ENCODE measurements around the gene DSCAM. TPM values are rescaled to one million over a fixed set of nuclear protein-coding genes. Genes with fewer than 3 reads are reported as not detected.

DSCAM gene
- total RNA-seq, 4 donors from 2014 or later, result not detected

DNA sequence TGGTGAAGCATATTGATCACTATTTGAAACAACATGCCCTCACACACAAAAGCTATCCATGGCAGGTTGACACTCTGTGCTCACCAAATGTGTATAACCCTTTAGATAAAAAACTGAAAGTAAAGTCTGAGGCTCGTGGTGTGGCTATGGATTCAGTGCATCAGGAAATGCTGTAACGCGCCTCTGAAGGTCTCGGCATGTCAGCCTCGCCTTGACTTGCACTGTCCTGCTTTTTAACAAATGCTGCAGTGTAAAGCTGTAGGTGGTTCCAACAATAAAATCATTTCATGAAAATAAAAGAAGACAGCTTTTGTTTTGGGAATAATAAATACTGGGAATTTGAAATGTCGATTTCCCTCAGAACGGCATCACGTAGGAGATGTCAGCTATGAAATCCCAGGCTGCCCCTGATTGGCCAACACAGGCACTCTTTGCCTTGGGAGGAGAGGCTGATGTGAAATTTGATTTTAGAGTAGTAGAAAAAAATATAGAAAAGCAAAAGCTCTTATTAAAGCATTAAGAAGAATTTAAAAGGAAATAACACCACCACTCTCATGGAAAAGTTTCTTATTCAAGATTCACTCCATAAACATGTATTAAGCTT, 168.2 kb downstream of the DSCAM start:
- H3K36me3 ChIP-seq, result no peaks in the 10 kb centered on the region
- H3K27ac ChIP-seq, result no peak overlapping the region
- 57 to 70% methylated on average over 7 to 8 of the region's 8 CpGs for WGBS, 2 donors (ENCODE audit: low coverage in 1 of 2)
- TF ChIP-seq POLR2A (IDR thresholded peaks at IDR 0.05) (no peak), POLR2AphosphoS5 (IDR thresholded peaks at IDR 0.05) (no peak), EP300 (IDR thresholded peaks at IDR 0.05) (no peak)
- TF ChIP-seq, protein P1, sequence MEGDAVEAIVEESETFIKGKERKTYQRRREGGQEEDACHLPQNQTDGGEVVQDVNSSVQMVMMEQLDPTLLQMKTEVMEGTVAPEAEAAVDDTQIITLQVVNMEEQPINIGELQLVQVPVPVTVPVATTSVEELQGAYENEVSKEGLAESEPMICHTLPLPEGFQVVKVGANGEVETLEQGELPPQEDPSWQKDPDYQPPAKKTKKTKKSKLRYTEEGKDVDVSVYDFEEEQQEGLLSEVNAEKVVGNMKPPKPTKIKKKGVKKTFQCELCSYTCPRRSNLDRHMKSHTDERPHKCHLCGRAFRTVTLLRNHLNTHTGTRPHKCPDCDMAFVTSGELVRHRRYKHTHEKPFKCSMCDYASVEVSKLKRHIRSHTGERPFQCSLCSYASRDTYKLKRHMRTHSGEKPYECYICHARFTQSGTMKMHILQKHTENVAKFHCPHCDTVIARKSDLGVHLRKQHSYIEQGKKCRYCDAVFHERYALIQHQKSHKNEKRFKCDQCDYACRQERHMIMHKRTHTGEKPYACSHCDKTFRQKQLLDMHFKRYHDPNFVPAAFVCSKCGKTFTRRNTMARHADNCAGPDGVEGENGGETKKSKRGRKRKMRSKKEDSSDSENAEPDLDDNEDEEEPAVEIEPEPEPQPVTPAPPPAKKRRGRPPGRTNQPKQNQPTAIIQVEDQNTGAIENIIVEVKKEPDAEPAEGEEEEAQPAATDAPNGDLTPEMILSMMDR (IDR thresholded peaks at IDR 0.05), result no peak
- H3K4me3 ChIP-seq, result no peak overlapping the region
- H3K4me1 ChIP-seq, result no peaks in the 10 kb centered on the region
- no peaks in the 10 kb centered on the region for H3K9me3 ChIP-seq
- H3K27me3 ChIP-seq, result peaks cover 4% of the 10 kb centered on the region
- no peak for ATAC-seq

DNA sequence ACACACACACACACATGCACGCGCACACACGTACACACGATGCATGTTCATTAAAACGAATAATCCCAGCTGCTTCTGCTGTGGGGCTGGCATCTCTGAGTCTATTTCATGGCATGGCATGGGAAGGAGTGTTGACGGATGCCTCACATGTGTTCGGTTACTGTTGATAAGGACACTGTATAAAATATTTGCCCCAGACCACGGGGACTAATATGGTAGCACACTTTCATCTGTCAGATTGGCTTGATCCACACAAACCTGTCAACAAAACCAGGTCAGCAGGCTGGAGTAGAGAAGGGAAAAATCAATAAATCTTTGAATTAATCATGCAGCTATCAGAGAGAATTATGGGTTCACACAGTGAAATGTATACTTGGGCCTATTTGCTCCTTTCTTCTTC, 171.9 kb downstream of the DSCAM start:
- ATAC-seq, result no peak

DNA sequence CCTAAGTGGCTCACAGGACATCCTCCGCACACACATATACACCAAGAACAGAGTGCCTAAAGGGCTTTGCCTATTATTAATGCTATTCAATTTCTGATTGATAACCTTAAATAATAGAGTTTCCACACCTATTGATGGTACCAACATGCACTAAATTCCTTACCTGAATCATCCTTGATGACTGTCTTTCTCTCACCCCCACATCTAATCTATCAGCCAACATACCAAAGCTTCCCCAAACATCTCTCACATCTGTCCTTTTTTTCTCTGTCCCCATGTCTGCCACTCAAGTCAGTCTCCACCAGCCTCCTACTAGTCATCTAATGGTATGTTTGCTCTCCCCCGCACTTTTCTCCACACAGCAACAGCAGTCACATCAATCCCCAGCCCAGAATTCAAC, 174.4 kb downstream of the DSCAM start:
- Histone ChIP-seq H3K9me3 (no peaks in the 10 kb centered on the region), H3K27ac (no peak overlapping the region), H3K36me3 (no peaks in the 10 kb centered on the region), H3K27me3 (no peaks in the 10 kb centered on the region), H3K4me3 (no peak overlapping the region), H3K4me1 (no peaks in the 10 kb centered on the region)
- ATAC-seq, result no peak
- 47 to 88% methylated on average over 1 to 2 of the region's 2 CpGs for WGBS, 2 donors (ENCODE audit: low coverage in 1 of 2)
- no peak for TF ChIP-seq POLR2A (IDR thresholded peaks at IDR 0.05)
- no peak for TF ChIP-seq POLR2AphosphoS5 (IDR thresholded peaks at IDR 0.05)
- no peak for TF ChIP-seq EP300 (IDR thresholded peaks at IDR 0.05)
- TF ChIP-seq, protein P1 (IDR thresholded peaks at IDR 0.05), result no peak

More for the DNA sequence above, 171.9 kb downstream of the DSCAM start:
- no peaks in the 10 kb centered on the region for H3K36me3 ChIP-seq
- H3K27ac ChIP-seq, result no peak overlapping the region
- no peak overlapping the region for H3K4me3 ChIP-seq
- H3K4me1 ChIP-seq, result no peaks in the 10 kb centered on the region
- H3K9me3 ChIP-seq, result no peaks in the 10 kb centered on the region
- TF ChIP-seq POLR2AphosphoS5 (IDR thresholded peaks at IDR 0.05), result no peak
- no peak for TF ChIP-seq POLR2A (IDR thresholded peaks at IDR 0.05)
- TF ChIP-seq, protein P1 (IDR thresholded peaks at IDR 0.05), result no peak
- TF ChIP-seq EP300 (IDR thresholded peaks at IDR 0.05), result no peak
- 72% methylated on average over 6 of the region's 8 CpGs; no CpG with 5 or more reads in 1 of the 2 donors for WGBS, 2 donors (ENCODE audit: low coverage in 1 of 2)
- no peaks in the 10 kb centered on the region for H3K27me3 ChIP-seq

DNA sequence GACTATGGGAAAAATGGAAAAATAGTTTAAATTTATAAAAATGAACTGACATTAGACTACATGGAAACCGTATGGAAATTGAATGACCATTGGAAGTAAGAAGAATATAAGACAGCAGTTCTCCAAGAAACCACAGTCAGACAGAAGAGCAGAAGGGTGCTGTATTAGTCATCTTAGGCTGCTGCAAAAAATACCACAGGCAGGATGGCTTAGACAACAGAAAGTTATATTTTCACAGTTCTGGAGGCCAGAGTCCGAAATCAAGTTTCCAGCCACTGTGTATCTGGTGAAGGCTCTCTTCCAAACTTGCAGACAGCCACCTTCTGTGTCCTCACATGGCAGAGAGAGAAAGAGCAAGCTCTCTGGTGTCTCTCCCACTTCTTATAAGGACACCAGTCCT, 175.2 kb downstream of the DSCAM start:
- no peak overlapping the region for H3K4me3 ChIP-seq
- ATAC-seq, result no peak
- H3K27ac ChIP-seq, result no peak overlapping the region
- WGBS, 2 donors (ENCODE audit: low coverage in 1 of 2), result 74 to 81% methylated on average over 2 of the region's 2 CpGs
- no peak for TF ChIP-seq POLR2AphosphoS5 (IDR thresholded peaks at IDR 0.05)
- no peak for TF ChIP-seq POLR2A (IDR thresholded peaks at IDR 0.05)
- TF ChIP-seq, protein P1 (IDR thresholded peaks at IDR 0.05), result no peak
- no peak for TF ChIP-seq EP300 (IDR thresholded peaks at IDR 0.05)
- no peaks in the 10 kb centered on the region for H3K27me3 ChIP-seq
- no peaks in the 10 kb centered on the region for H3K36me3 ChIP-seq
- no peaks in the 10 kb centered on the region for H3K4me1 ChIP-seq
- no peaks in the 10 kb centered on the region for H3K9me3 ChIP-seq

- Histone ChIP-seq H3K4me3 (no peak overlapping the region), H3K4me1 (no peaks in the 10 kb centered on the region), H3K27ac (no peak overlapping the region), H3K9me3 (no peaks in the 10 kb centered on the region), H3K27me3 (peaks cover 6% of the 10 kb centered on the region), H3K36me3 (no peaks in the 10 kb centered on the region)
- no peak for ATAC-seq
- no peak for TF ChIP-seq POLR2A (IDR thresholded peaks at IDR 0.05)
- TF ChIP-seq, protein P1 (IDR thresholded peaks at IDR 0.05), result no peak
- TF ChIP-seq POLR2AphosphoS5 (IDR thresholded peaks at IDR 0.05), result no peak
- no peak for TF ChIP-seq EP300 (IDR thresholded peaks at IDR 0.05)
- WGBS, 2 donors (ENCODE audit: low coverage in 1 of 2), result 38 to 41% methylated on average over 5 of the region's 5 CpGs
These were observed 178.2 kb downstream of the DSCAM start for GRCh38 chr21:40668555-40669275.

Measured in gastroesophageal sphincter (tissue), 4 donors.